Neural progenitor cell (in vitro differentiated cells): ENCODE data around the gene PDGFC.

ENCODE experiments used
- CTCF ChIP-seq: fragments of 200-600 bp; sonication (generic); IDR thresholded peaks from 2 replicates; pipeline ENCODE4 v1.5.1; 2017; ENCODE audit warnings: antibody characterized with exemption, mild to moderate bottlenecking
- EZH2 ChIP-seq: fragments of 200-600 bp; sonication (generic); IDR thresholded peaks from 2 replicates; pipeline ENCODE4 v1.6.1; 2017; ENCODE audit warnings: antibody characterized with exemption, mild to moderate bottlenecking, moderate library complexity
- EZH2phosphoT487 ChIP-seq: fragments of 200-600 bp; sonication (generic); IDR thresholded peaks from 2 replicates; pipeline ENCODE4 v1.6.1; 2017; ENCODE audit warnings: antibody characterized with exemption

GRCh38 chr4:156830351-156830750, 141.2 kb downstream of the PDGFC start:
- TF ChIP-seq CTCF (no peak), EZH2 (no peak), EZH2phosphoT487 (no peak)
